ENCODE results near the gene F10. TPM values are rescaled to one million over a fixed set of nuclear protein-coding genes. Genes with fewer than 3 reads are reported as not detected.

Gene F10
- total RNA-seq, 1 experiment from 2014 or later = not detected

- no peaks in the 10 kb centered on the region for H3K9me2 ChIP-seq (replicated peaks; ENCODE audit: low read length)
- POLR2A ChIA-PET (ENCODE audit: unreplicated experiment) = no interaction called here
- CTCF ChIA-PET = no interaction called here
- H4K20me1 ChIP-seq (ENCODE audit: low read length) = no peaks in the 10 kb centered on the region
- no peaks in the 10 kb centered on the region for H3K36me3 ChIP-seq (ENCODE audit: low read depth, low read length)
- no peaks in the 10 kb centered on the region for H3K9me3 ChIP-seq (ENCODE audit: low read length)
- no peak overlapping the region for H3K9ac ChIP-seq (ENCODE audit: low read length)
- intact Hi-C loops (cut with micrococcal nuclease) = no loop called here
- no peaks in the 10 kb centered on the region for H3K79me2 ChIP-seq (ENCODE audit: low read length)
- H3K27me3 ChIP-seq (ENCODE audit: low read length) = no peaks in the 10 kb centered on the region
- H3K4me1 ChIP-seq (ENCODE audit: insufficient read depth, low read length) = no peaks in the 10 kb centered on the region
- no peak for DNase-seq
- H3K27ac ChIP-seq (ENCODE audit: low read length) = no peak overlapping the region
- no peaks in the 10 kb centered on the region for H3F3A ChIP-seq (ENCODE audit: low read length, unreplicated experiment)
- no TSS peak for BruUV-seq (replicated peaks)
- no peak for ATAC-seq
- TF ChIP-seq, protein P1, sequence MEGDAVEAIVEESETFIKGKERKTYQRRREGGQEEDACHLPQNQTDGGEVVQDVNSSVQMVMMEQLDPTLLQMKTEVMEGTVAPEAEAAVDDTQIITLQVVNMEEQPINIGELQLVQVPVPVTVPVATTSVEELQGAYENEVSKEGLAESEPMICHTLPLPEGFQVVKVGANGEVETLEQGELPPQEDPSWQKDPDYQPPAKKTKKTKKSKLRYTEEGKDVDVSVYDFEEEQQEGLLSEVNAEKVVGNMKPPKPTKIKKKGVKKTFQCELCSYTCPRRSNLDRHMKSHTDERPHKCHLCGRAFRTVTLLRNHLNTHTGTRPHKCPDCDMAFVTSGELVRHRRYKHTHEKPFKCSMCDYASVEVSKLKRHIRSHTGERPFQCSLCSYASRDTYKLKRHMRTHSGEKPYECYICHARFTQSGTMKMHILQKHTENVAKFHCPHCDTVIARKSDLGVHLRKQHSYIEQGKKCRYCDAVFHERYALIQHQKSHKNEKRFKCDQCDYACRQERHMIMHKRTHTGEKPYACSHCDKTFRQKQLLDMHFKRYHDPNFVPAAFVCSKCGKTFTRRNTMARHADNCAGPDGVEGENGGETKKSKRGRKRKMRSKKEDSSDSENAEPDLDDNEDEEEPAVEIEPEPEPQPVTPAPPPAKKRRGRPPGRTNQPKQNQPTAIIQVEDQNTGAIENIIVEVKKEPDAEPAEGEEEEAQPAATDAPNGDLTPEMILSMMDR (conservative IDR thresholded peaks at IDR 0.05; ENCODE audit: low read depth, low read length) = no peak
- TF ChIP-seq EZH2 (IDR thresholded peaks at IDR 0.05; ENCODE audit: low read length, unreplicated experiment) (no peak), EZH2phosphoT487 (IDR thresholded peaks at IDR 0.05; ENCODE audit: borderline replicate concordance, low read length) (no peak)
- H2AFZ ChIP-seq (ENCODE audit: low read length) = no peak overlapping the region
- H3K4me2 ChIP-seq (ENCODE audit: low read length) = no peak overlapping the region
- no peak overlapping the region for H3K4me3 ChIP-seq (ENCODE audit: low read length)
Observed at GRCh38 chr13:113112893-113113845, 9.4 kb upstream of the F10 start.

GRCh38 chr13:113113846-113114271 lies 8.7 kb upstream of the F10 start:
- H3K9me2 ChIP-seq (replicated peaks; ENCODE audit: low read length) = no peaks in the 10 kb centered on the region
- H3K79me2 ChIP-seq (ENCODE audit: low read length) = no peaks in the 10 kb centered on the region
- no peaks in the 10 kb centered on the region for H3K4me1 ChIP-seq (ENCODE audit: insufficient read depth, low read length)
- intact Hi-C loops (cut with micrococcal nuclease) = no loop called here
- TF ChIP-seq, protein P1 (conservative IDR thresholded peaks at IDR 0.05; ENCODE audit: low read depth, low read length) = no peak
- TF ChIP-seq EZH2 (IDR thresholded peaks at IDR 0.05; ENCODE audit: low read length, unreplicated experiment) (no peak), EZH2phosphoT487 (IDR thresholded peaks at IDR 0.05; ENCODE audit: borderline replicate concordance, low read length) (no peak)
- no peak for ATAC-seq
- BruUV-seq (replicated peaks) = no TSS peak
- ChIA-PET CTCF (no interaction called here), POLR2A (ENCODE audit: unreplicated experiment) (no interaction called here)
- H3K4me2 ChIP-seq (ENCODE audit: low read length) = no peak overlapping the region
- no peak overlapping the region for H3K4me3 ChIP-seq (ENCODE audit: low read length)
- no peak overlapping the region for H3K9ac ChIP-seq (ENCODE audit: low read length)
- H4K20me1 ChIP-seq (ENCODE audit: low read length) = no peaks in the 10 kb centered on the region
- H3K36me3 ChIP-seq (ENCODE audit: low read depth, low read length) = no peaks in the 10 kb centered on the region
- no peaks in the 10 kb centered on the region for H3F3A ChIP-seq (ENCODE audit: low read length, unreplicated experiment)
- no peaks in the 10 kb centered on the region for H3K9me3 ChIP-seq (ENCODE audit: low read length)
- DNase-seq = no peak
- no peak overlapping the region for H3K27ac ChIP-seq (ENCODE audit: low read length)
- no peak overlapping the region for H2AFZ ChIP-seq (ENCODE audit: low read length)
- no peaks in the 10 kb centered on the region for H3K27me3 ChIP-seq (ENCODE audit: low read length)

All from PC-3 (cell line).